ENCODE measurements around the gene LDB2.

Gene LDB2

DNA sequence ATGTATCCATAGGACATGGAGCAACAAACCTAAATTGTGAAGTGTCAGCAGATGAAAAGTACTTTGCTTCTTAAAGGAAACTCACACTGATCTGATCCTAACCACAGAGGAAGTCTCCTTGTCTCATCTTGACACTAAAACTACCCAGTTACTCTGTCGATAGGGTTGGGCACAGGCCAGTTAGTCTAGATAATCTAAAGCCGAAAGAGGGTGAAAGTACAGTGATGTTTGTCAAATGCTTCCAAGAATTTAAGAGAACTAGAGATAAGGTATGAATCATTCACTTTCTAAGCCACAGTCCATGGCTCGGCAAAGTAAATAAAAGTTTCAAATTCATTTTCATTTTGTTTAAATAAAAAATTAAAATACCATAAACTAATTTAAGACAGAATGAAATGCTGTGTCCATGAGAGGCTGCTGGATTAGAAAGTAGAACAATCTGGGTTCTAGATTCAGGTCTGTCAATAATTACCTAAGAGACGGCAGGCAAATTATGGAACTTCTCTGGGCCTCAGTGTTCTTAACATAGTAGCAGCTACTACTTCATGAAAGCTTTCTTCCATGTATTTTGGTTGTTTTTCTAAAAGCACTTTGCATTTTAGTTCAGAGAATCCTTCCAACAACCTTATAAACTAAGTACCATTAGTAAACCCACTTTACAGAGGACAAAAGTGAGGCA lies 176.7 kb downstream of the LDB2 start:
- peak; percentile 43 for DNase-seq (ENCODE audit: low spot score)

DNA sequence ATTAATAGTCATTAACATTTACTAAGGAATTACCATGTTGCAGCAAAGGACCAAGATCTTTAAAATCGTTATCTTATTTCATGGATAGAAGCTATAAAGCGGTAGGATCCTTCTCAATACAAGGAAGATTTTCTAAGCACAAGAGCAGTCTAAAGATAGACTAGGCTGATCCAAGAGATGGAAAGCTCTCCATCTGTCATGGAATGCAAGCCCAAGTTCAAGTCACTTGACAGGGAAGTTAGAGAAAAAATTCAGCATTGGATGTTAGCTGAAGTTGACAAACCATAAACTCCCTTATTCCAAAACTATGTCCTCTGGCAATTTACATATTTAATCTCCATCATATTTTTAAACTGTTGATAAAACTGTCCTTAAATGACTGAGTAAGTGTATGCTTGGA lies 177.7 kb downstream of the LDB2 start:
- DNase-seq (ENCODE audit: low spot score), result no peak

DNA sequence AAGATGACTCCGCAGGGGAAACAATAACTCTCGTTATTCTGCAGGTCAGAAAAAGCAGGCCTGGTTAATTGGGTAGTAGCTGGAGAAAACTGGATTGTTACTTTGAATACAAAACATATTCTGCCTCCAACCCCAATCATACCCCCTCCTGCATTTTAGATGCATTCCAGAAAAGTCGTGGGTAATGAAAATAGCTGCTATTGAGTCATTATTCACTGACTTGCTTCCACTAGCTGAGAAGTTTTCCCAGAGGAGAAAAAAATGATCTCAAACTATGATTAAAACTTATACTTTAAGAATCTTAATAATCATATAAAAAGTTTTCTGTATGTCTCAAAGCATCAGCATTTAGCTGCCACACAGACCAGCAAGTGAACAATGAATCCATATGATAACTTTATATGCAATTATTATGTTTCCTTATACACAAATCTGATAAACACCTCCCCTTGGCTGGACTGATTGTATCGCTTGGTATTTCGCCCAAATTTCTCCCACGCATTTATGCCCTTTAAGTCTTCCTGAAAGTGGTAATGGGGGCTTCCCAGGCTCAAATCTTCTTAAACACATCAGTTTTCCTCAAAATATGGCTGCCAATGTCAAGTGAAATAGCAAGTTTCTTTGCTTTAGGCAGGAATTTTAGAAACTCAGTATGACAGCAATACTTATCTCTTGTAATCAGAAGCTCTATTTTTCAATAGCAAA lies 181.0 kb downstream of the LDB2 start:
- peak; percentile 53 for DNase-seq (ENCODE audit: low spot score)

DNA sequence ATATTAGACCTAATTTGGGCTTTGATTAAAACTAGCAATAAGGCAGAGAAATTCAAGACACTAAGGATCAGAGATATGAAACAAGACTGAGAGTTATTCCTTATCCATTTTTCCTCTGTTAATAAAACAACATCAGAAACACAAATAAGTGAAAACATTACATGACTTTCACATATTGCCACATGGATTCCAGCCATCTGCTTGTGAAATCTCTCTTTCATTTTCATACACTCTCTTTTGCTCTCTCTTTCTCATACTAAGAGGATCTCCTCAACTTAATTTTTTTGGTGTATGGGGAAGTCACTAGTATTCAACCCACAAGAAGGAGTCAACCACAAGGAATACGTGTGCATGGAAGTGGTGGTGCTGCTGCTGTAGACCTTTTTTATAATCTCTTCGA lies 183.0 kb downstream of the LDB2 start:
- DNase-seq (ENCODE audit: low spot score), result no peak

DNA sequence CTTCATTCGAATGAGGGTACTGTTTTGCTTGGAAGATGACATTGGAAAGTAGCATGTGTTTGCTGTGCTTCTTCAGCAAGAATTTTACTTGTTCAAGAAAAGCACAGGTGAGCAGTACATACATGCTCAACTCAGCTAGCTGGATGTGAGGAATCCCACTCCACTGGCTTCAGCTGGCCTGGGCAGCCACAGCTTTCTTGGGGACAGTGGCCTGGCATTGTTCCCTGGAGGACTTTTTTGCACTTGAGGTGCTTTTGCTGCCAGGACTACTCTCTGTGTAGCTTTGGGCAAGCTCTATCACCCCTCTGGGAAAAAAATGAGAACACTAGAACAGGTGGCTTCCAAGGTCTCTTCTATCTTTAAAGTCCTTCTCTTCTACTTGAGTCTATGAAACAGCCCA lies 184.3 kb downstream of the LDB2 start:
- DNase-seq (ENCODE audit: low spot score), result no peak

DNA sequence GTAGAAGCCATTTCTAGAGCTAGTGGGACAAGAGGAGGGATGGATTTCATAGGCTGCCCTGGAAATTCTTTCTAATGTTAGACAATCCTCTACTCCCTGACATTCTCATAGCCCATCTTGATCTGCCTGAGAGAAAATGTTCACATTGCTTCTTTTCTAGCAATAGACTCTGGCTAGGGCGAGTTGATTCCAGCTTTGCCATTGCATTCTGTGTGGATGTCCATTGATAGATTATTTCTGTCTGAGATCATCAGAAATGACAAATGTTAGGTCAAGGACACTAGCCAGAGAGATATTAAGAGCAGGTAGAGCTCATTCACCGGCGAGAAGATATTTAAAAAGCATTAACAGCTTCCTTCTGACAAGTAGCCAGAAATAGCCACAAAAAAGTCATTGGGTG lies 184.7 kb downstream of the LDB2 start:
- no peak for DNase-seq (ENCODE audit: low spot score)

DNA sequence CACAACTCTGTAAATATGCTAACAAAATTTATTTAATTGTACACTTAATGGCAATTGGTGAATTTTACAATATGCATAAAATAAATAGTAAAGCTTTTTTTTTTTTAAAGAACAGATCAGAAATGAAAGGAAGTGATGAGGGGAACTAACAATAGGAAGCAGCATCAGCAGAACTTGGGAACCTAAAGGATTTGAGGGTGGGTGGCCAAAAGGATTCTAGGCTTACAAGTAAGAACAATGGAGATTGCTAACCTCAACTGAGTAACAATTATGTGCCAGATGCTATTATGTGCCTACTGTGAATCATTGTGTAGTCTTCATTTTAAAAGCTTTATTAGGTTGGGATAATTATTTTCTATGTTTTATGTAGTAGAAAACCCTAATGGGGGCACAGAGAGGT lies 185.2 kb downstream of the LDB2 start:
- no peak for DNase-seq (ENCODE audit: low spot score)

DNA sequence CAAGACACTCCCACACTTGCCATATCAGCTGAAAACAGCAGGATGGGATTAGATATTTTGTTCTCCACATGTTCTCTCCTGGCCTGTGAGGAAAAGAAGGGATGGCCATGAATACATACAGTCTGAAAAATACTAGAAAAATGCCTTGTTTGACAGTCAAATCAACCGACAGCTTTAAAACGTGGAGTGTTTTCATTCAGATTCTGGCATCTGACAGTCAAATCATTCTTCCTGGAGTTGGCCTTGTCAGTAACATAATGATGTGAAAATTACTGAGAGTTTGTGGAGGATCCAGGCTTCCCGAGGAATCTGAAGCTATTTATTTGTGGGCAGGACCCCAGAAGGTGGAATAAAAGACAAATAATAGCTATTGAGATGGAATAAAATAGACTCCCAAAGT lies 188.2 kb downstream of the LDB2 start:
- DNase-seq (ENCODE audit: low spot score), result no peak

DNA sequence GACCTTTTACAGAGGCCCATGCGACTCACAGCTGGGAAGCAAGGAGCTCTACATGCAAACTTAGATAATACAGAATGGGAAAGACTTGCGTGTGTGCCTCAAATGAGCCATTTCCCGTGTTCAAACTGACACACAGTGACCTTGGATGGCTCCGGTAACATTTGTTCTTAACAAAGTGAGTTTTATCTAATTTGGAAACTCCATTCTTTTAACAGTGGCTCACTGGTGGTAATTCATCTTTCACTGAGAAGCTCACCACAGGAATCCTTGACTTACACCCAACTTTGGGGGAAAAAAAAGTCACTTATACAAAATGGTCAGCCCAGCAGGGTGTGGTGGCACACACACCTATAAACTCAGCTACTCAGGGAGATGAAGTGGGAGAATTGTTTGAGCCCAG lies 190.6 kb downstream of the LDB2 start:
- peak; percentile 33 for DNase-seq (ENCODE audit: low spot score)

DNA sequence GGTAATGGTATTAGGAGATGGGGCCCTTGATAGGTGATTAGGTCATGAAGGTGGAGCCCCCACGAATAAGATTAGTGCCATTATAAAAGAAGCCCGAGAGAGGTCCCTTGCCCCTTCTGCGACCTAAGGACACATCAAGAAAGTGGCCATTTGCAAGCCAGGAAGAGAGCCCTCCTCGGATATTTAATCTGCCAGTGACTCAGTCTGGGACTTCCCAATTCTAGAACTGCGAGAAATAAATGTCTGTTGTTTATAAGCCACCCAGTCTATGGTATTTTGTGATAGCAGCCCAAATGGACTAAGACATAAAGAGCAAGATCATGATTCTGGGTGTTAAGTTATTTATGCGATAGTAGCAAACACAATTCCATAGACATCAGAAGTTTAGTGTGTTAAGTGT lies 192.2 kb downstream of the LDB2 start:
- DNase-seq (ENCODE audit: low spot score), result no peak

DNA sequence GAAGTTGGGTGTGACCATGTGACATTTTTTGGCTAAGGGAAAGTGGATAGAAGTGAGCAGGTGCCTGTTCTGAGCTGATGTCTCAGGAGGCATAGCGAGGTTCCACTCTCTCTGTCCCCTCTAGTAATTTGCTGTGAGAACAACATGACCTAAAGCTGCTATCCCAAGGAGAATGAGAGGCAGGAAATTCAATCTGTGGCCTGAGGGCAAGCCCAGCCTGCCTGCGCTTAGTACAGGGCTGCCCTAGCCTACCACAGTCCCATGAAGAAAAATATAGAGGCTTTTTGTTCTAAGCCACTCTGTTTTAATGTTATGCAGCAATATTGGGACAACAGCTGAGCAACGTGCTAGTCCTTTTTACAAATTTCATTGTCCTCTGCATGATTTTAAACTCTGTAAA lies 193.1 kb downstream of the LDB2 start:
- no peak for DNase-seq (ENCODE audit: low spot score)

DNA sequence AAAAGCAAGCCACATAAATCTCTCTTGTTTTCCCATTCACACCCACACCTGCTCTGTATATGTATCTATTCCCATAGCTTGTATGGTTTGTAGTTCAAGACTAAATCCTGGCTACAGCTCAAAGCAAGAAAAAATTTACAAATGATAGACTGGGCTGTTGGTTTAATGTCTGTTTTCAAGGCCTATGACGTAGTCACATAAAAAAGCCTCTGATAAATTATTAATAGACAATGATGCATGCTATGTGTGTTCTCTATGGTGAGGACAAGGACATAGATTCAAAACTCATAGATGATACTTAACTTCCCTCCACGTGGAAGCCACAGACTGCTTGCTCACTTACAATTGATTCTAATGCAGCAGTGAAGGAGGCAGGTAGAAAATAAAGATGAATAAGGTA lies 194.0 kb downstream of the LDB2 start:
- no peak for DNase-seq (ENCODE audit: low spot score)

DNA sequence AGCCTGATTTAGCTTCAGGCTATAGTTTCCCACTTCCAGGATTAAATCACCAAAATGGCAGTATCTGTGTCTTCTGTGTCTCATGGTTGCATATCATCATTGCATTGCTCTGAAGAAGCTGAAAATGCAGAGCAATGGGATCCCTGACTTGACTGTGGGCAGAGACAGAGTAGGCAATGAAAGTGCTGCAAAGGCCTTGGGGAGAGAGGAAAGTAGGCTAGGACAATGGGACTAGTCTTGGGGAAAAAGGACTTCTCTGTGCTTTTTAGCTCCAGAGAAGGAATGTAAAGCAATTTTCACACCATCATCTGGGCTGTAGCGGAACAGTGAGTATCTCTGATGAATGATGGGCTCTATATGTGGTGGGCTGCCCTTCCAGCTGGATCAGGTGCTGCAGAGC lies 202.5 kb downstream of the LDB2 start:
- DNase-seq (ENCODE audit: low spot score), result no peak

DNA sequence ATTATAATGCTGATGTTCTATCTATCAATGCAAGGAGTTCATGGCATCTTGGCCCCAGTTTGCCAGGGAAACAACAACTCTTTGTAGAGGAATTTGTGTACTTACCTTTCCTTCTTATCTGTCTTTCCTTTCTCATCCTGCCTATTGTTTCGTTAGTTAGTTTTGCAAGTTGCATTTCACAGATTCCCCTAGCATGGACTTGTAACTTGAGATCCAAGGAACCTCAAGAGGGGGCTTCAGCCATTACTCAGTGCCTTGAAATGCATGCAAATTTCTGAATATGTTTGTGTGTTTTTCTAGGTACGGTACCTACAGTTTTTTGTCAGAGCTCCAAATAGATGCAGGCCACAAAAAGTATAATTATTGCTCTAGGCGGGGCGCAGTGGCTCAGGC lies 203.6 kb downstream of the LDB2 start:
- DNase-seq (ENCODE audit: low spot score), result no peak

DNA sequence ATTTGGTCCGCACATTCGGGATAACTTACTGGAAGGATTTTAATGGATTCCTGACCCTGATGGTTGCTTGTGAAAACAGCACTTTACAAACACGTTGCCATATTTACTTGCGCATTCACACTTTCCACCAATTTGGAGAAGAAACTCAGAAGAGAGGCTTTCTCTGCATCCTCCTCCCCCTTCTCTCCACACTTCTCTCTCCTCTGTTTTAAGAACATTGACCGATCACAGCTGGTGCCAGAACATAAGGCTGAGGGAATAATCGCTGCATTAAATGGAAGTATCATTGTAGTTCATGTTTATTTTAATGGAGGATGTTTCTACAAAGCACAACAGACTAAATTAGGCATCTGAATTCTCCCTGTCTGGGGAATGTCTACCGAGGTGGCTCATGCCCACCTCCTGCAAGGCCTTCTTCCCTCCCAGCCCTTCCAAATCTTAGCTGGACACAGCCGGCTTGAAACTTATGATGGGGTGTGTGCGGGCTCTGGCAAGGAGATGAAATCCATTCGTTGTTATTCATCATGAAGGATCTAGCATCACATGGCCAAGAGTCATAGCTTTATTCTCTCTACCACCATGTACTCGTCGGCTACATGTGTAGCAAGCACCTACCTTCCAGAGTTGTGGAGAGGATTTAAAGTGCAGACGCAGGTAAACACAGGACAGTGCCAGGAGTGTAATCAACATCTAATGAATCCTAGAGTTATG lies 204.1 kb downstream of the LDB2 start:
- DNase-seq (ENCODE audit: low spot score), result no peak

DNA sequence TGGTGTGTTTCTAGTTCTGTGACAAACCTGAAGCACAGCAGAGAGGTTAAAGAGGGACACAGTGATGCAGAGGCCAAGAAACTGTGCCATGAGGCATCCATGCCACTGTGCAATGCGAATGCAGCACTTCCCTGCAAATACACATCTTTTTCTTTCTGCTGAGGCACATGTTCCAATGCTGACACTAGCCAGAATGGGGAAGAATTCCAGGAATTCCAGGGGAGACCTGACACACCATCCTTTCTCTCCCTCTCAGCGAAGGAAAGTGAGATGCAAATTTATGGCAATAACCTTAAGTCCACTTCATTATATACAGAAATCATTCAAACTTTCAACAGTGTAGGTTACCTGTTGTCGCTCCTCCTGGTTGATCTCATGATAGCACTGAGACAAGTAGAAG lies 204.8 kb downstream of the LDB2 start:
- no peak for DNase-seq (ENCODE audit: low spot score)

DNA sequence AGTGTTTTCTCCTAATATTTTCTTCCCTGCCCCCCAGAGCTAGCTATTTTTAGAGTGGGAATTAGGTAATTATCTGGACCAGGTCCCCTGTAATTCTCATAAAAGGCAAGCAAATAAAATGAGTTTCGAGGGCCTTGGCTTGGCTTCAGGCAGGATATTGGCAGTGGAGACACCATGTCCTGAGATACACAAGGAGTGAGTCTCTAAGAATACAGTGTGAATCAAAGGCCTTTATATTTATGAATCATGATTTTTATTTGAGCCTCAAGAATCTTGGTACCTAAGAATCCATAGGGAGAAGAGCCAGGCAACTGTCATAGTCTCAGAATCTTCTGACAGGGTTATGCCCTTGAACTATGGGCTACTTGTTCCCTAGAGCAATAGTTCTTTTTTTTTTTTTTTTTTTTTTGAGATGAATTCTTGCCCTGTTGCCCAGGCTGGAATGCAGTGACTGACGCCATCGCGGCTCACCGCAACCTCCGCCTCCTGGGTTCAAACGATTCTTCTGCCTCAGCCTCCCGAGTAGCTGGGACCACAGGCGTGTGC lies 205.4 kb downstream of the LDB2 start:
- DNase-seq (ENCODE audit: low spot score), result no peak

DNA sequence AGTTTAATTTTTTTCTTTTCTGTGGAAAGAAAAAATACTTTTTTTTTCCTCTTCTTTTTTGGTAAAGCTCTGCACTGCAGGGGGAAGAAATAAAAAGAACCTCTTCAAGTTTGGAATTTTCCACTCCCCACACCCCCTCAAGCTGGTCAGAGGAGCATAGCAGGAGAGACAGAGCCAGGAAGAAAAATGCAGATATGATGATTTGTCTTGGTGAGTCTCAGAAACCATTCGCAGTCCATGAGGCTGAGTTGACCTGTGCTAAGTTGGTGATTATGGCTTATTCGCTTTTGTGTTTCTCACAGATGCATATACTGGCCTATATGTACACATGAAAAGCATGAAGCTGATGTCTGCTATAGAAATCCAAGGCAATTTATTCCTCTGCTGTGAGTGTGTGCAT lies 205.9 kb downstream of the LDB2 start:
- DNase-seq (ENCODE audit: low spot score), result peak; percentile 33

DNA sequence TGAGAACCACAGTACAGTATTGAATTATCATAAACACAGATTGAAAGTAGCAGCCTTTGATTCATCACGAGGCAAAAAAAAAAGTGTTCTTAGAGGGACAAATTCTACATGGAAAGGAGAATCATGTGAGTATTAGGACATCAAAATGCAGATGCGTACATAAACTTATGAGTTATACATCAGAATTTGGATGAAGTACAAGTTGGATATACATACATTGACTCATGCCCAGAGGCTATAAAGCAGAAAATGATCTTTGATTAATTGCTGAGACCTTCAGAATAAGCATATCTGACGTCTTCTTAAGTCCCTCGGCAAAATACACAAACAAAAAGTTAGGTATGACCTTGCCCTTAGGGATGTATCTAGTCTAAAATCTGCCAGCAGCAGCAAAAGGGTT lies 206.4 kb downstream of the LDB2 start:
- DNase-seq (ENCODE audit: low spot score), result no peak

DNA sequence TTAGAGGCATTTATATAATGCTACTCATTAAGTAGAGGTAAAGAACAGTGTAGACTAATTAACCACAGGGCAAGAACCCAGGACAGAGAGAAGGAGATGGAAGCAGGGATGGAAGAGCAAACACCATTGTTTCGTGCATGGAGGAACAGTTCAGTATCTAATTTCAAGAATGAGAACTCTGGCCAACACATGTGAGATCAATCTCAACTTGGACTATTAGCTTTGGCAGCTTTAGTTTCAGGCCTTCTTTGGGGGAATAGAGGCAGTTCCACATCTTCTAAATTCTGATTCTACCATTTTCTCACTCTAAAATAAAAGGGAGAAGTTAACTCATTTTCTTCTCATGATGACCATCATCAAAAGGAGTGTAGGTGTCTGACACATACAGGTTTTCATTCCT lies 207.0 kb downstream of the LDB2 start:
- DNase-seq (ENCODE audit: low spot score), result no peak

DNA sequence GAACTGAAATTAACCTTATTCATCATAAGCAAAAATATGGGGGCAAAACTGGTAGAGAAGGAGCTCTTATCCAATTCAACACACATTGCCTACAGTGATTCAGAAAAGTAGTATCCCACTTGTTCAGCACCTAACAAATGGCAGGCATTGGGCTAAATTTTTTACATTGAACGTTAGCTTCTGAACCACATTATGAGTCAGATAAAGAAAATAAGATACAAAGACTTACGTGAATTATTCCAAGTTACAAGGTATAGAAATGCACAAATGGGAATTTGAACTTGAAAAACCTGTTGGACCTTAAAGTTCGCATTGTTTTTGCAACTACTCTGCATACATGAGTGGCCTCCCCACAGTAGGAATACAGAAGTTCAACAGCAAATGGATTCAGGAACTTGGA lies 210.6 kb downstream of the LDB2 start:
- no peak for DNase-seq (ENCODE audit: low spot score)

DNA sequence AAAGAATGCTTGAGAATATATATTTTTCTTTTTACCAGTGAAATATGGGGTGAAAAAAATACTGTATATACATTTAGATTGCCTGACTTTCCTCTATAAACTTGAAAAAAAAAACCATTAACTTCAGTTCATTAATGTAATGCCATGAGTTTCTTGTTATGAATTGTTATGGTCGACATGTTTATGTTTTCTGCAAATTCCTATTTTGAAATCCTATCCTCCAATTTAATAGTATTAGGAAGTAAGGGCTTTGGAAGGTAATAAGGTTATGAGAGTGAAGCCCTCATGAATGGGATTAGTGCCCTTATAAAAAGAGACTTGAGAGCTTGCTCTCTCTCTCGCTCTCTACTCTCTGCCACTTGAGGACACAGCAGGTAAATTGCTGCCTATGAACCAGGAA lies 211.4 kb downstream of the LDB2 start:
- DNase-seq (ENCODE audit: low spot score), result no peak

DNA sequence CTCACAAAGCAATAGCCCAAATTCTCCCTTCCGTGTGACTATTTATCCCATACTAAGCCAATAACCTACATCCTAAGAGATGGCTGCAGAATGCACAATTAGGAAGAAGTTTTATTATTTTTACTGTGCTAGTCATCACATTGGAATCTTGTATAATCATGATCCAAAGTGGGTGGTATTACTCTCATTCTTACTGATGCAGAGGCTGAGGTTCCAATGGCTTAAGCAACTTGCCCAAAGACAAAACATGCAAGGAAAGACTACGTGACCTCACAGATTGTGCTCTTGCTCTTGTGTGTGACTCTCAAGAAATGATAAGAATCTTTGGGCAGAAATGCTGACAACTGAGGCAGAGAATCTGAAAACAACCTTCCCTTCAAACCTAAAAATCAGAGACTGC lies 212.2 kb downstream of the LDB2 start:
- peak; percentile 79 for DNase-seq (ENCODE audit: low spot score)
